ENCODE results near the gene YIF1A.
"Not testable (repeated sequence)": the region's sequence is repeated elsewhere in the genome, so short reads cannot be mapped to it uniquely, and the experiment has no call there.

YIF1A gene

DNA sequence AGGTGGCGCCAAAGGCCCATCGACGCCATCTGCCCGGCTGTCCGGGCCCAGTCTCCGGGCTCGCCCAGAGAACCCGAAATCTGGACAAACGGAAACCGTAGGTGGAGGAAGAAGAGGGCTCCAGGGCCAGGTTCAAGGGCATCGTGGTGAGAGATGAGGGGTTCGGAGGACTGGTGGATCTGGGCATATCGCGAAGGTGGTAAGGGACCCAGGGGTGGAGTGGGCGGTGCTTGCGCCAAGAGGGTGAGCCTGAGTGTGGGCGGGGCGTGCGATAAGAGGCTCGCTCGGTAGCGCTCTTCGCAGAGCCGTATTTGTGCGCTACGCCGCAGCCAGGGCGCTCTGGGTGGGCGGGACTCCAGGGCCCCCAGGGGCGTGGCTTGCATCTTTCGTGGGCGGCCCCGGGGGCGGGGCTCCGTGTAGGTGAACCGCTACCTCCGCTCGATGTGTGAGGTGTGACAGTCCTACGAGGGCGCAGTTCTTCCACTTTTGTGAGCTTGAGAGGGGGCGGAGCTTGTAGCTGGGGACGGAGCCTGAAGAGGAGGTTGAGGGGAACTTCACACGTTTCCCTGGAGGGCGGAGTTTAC, 23.1 kb upstream of the YIF1A start:
- DNase-seq (ENCODE audit: low spot score): peak; percentile 97

- DNase-seq (ENCODE audit: low spot score): no peak
These were observed 22.6 kb upstream of the YIF1A start for GRCh38 chr11:66311470-66311964.

GRCh38 chr11:66310803-66311440, 22.0 kb upstream of the YIF1A start:
- not testable (repeated sequence) for DNase-seq (ENCODE audit: low spot score)

- no peak for DNase-seq (ENCODE audit: low spot score)
These were observed 21.4 kb upstream of the YIF1A start for GRCh38 chr11:66310324-66310723.

- DNase-seq (ENCODE audit: low spot score): no peak
These were observed 20.5 kb upstream of the YIF1A start for GRCh38 chr11:66309475-66309874.

GRCh38 chr11:66302656-66303055, 13.7 kb upstream of the YIF1A start:
- DNase-seq (ENCODE audit: low spot score): no peak

DNA sequence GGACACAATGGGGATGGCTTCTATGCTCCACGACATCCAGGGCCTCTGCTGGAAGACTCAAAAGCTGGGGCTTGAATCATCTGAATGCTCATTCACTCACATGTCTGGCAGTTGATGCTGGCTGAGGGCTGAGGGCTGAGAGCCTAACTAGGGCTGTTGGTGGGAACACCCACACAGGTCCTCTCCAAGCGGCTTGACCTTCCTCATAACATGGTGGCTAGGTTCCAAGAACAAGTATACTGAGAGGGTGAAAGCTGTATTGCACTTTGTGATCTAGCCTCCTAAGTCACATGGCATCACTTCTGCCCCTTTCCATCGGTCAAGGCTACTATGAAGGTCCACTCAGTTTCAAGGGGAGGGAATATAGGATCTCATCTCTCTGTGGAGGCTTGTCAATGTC, 10.2 kb upstream of the YIF1A start:
- DNase-seq (ENCODE audit: low spot score): no peak

DNA sequence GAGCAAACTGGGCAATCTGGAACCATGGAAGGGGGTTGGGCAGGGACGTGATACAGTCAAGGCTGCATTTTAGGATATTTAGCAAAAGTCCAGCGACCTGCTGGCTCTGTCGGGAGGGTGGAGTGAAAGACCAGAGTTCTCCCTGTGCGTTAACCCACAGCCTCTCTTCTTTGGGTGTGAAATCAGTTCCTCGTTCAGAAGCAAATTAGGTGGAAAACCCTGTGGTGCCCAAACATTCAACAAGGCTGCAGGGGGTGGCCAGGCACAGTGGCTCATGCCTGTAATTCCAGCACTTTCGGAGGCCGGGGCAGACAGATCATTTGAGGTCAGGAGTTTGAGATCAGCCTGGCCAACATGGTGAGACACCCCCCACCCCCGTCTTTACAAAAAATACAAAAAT, 8.7 kb upstream of the YIF1A start:
- DNase-seq (ENCODE audit: low spot score): no peak

GRCh38 chr11:66294626-66295620, 6.0 kb upstream of the YIF1A start:
- DNase-seq (ENCODE audit: low spot score): no peak

GRCh38 chr11:66293777-66294625, 5.1 kb upstream of the YIF1A start:
- no peak for DNase-seq (ENCODE audit: low spot score)

DNA sequence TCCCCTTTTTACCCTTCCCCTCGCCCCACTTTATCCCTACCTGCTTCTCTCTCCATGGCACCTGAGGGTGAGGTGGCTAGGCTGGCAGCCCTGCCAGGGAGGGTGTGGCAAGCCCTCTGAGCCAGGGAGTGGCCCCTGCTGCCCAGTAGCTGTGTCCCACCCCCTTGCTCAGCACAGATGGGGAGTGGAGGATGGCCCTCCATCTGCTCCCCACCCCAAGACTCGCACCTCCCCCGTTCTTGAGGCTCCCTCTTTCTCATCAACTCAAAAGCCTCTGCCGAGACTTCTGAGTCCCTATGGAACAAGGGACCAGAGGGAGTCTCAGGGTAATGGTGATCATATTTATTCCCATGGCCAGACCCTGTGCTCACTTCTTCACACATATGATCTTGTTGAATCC, 4.4 kb upstream of the YIF1A start:
- no peak for DNase-seq (ENCODE audit: low spot score)

GRCh38 chr11:66292543-66293332, 3.8 kb upstream of the YIF1A start:
- no peak for DNase-seq (ENCODE audit: low spot score)

GRCh38 chr11:66291706-66292542, 3.0 kb upstream of the YIF1A start, which contains the start of gene TMEM151A:
Gene TMEM151A, plus strand, starts transcription at chr11:66291894. Its CDS starts 120 bp downstream, at chr11:66292014.
- DNase-seq (ENCODE audit: low spot score): no peak

DNA sequence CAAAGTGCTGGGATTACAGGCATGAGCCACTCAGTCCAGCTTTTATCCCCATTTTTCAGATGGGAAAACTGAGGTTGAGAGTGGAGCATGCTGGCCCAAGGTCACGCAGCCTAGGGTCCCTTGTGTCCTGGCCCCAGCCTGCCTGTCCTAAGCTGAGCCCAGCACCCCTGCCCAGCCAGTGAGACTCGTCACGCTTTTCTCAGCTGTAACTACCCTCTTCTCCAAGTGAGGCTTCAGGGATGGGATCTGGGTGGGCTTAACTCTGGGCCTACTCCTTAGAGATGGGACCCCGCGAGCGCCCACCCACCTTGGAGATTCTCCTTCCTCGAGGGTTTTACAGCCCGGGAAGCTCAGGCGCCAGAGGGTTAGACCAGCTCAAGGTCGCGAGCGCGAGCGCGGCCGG, 2.4 kb upstream of the YIF1A start:
- no peak for DNase-seq (ENCODE audit: low spot score)

GRCh38 chr11:66290330-66290621, 1.3 kb upstream of the YIF1A start:
- DNase-seq (ENCODE audit: low spot score): no peak

GRCh38 chr11:66289548-66290329, 796 bp upstream of the YIF1A start:
- no peak for DNase-seq (ENCODE audit: low spot score)

DNA sequence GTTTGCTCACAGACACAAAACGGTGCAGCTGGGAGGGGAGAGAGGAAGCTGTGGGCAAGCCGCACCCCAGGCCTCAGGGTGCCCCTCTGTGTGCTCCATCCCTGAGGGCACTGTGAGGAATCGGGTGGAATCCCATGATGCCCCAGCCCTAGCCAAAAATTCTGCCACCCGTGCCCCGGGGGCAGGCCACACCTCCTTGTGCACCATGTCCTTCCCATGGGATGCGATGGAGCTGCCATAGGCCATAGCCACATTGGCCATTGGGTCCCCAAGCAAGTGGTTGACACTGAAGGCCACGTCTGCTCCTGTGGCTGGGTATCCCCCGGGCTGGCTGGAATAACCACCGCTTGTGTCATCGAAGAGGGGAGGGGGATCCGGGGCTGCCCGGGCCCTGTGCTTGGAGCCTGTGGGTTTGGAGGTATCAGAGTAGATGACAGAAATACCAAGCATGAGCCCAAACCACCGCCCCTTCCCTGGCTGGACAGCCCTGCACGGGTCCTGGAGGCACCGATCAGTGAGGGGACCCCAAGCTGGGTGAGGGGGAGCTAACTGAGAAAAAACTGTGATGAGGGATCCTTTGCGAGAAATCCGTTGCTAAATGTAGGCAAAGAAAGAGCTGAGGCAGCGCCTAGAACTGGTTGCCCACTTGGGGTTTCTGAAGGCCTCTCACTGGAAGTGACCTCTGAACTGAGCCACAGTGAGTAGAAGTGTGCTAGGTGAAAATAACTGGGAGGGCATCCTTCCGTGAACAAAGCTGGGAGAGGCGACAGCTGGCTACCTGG, 863 bp downstream of the YIF1A start:
- DNase-seq (ENCODE audit: low spot score): peak; percentile 38

GRCh38 chr11:66287211-66287888, 1.6 kb downstream of the YIF1A start:
- no peak for DNase-seq (ENCODE audit: low spot score)
